Effector memory CD4-positive, alpha-beta T cell (primary cell): ENCODE results near the gene AJAP1.

ENCODE experiments used
- DNase-seq, 3 donors: peaks; one replicate each; pipeline ENCODE4 v3.0.0-alpha.2; 2020
- H3K27ac ChIP-seq: 2 replicates; pipeline ENCODE4 v1.7.0; 2013; ENCODE audit warnings: mild to moderate bottlenecking, low read length, moderate library complexity; ENCODE audit not compliant: insufficient read depth, poor library complexity, severe bottlenecking
- H3K27me3 ChIP-seq: replicated peaks from 2 replicates; pipeline ENCODE4 v1.7.0; 2013; ENCODE audit warnings: mild to moderate bottlenecking, low read length; ENCODE audit not compliant: insufficient read depth, control insufficient read depth, poor library complexity, severe bottlenecking
- H3K36me3 ChIP-seq: 2 replicates; pipeline ENCODE4 v1.7.0; 2013; ENCODE audit warnings: mild to moderate bottlenecking, low read length, moderate library complexity; ENCODE audit not compliant: control insufficient read depth, insufficient read depth
- H3K4me1 ChIP-seq: 2 replicates; pipeline ENCODE4 v1.7.0; 2013; ENCODE audit warnings: low read length, mild to moderate bottlenecking; ENCODE audit not compliant: control insufficient read depth, insufficient read depth, poor library complexity, severe bottlenecking
- H3K4me3 ChIP-seq: 2 replicates; pipeline ENCODE4 v1.7.0; 2013; ENCODE audit warnings: low read length, low read depth, mild to moderate bottlenecking; ENCODE audit not compliant: insufficient read depth, poor library complexity, severe bottlenecking
- H3K9me3 ChIP-seq: 2 replicates; pipeline ENCODE4 v1.7.0; 2013; ENCODE audit warnings: mild to moderate bottlenecking, low read length, moderate library complexity; ENCODE audit not compliant: control insufficient read depth

The AJAP1 gene

DNA sequence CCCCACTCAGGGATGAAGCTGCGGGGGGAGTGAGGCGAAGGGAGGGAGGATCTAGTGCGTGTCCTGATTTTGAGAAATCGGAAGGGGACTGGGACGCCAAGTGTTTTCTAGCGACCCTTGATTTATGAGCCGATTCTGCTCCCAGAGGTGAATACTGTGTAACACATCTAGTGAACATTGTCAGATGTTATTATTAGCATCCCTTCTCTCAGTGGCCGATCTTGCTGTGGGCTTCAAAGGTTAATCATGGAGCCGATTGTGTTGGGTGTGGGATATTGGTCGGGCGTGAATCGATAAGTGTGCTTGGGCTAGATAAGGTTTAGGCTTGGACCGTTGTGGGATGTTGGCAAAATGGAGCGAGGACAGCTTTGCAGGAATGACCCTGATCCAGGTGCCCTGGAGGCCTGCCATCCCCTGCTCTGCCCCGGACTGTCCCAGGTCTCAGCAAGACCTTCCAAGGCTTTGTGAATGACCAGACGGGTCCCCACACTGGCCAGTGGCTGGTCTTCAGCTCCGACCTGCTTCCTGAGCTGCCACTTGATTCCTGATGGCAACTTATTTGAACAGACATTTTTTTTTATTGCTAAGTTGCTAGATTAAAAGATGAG is 2.2 kb downstream of the AJAP1 start:
- Histone ChIP-seq H3K4me1 (peaks cover 3% of the 10 kb centered on the region), H3K36me3 (no peaks in the 10 kb centered on the region), H3K27me3 (peaks cover 26% of the 10 kb centered on the region), H3K27ac (no peak overlapping the region), H3K4me3 (no peak overlapping the region), H3K9me3 (no peaks in the 10 kb centered on the region)
- no peak for DNase-seq

DNA sequence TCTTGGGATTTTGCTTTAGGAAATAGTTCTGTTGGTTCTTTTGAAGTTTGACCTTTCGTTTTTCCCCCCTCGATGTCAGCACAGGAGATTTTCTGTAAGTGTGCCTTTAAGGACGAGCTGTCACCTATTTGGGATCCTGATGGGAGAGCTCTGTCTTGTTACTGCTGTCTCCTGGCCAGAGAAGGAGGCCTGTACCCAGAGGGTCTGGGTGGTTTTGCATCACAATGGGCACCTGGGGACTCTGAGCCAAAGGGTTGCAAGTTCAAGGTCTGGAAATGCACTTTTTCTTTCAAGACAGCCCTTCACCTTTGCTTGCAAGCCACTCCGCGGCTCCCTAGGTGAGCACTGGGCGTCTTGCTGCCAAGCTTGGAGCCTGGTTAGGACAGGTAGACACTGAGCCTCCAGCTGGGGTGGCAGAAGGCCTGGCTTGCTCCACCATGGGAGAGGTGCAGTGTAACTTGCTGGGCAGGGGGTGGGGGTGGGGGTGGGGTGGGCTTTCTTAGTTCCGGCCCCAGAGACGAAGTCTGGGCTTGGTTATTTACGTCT is 2.9 kb downstream of the AJAP1 start:
- no peaks in the 10 kb centered on the region for H3K9me3 ChIP-seq
- H3K27me3 ChIP-seq: peaks cover 26% of the 10 kb centered on the region
- no peak for DNase-seq
- H3K4me3 ChIP-seq: no peak overlapping the region
- peaks cover 3% of the 10 kb centered on the region for H3K4me1 ChIP-seq
- no peak overlapping the region for H3K27ac ChIP-seq
- H3K36me3 ChIP-seq: no peaks in the 10 kb centered on the region

DNA sequence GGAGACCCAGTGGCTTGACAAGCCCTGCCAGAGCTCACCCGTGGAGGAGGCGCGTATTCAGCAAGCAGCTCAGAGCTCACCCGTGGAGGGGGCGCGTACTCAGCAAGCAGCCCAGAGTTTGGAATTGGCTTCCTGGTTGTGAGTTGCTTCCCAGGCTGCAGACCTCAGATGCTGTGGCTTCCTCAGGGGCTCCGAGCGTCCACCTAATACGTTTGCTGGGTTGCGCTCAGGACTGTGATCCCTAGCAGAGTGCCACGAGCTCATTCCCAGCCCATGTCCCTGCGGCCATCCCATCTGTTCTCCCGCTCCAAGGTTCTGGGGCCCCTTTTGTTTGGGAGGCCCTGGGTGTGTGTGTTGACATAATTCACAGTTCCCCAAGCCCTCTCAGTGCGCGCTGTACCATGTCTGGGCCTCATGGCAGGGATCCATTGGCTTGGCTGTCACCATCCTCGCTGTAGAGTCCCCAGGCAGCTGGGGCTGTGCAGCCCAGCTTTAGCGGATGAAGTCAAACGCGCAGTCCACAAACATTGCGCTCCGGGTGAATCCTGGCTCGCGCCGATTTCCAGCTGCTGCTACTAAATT is 3.6 kb downstream of the AJAP1 start:
- H3K4me1 ChIP-seq: no peaks in the 10 kb centered on the region
- peaks cover 23% of the 10 kb centered on the region for H3K27me3 ChIP-seq
- no peak for DNase-seq

GRCh38 chr1:4658643-4659628 is 4.5 kb downstream of the AJAP1 start:
- DNase-seq: no peak
- Histone ChIP-seq H3K27ac (no peak overlapping the region), H3K4me1 (no peaks in the 10 kb centered on the region), H3K27me3 (peaks cover 15% of the 10 kb centered on the region), H3K36me3 (no peaks in the 10 kb centered on the region), H3K9me3 (no peaks in the 10 kb centered on the region), H3K4me3 (no peak overlapping the region)

More for the DNA sequence above, 3.6 kb downstream of the AJAP1 start:
- no peaks in the 10 kb centered on the region for H3K36me3 ChIP-seq
- no peak overlapping the region for H3K4me3 ChIP-seq
- no peaks in the 10 kb centered on the region for H3K9me3 ChIP-seq
- H3K27ac ChIP-seq: no peak overlapping the region

DNA sequence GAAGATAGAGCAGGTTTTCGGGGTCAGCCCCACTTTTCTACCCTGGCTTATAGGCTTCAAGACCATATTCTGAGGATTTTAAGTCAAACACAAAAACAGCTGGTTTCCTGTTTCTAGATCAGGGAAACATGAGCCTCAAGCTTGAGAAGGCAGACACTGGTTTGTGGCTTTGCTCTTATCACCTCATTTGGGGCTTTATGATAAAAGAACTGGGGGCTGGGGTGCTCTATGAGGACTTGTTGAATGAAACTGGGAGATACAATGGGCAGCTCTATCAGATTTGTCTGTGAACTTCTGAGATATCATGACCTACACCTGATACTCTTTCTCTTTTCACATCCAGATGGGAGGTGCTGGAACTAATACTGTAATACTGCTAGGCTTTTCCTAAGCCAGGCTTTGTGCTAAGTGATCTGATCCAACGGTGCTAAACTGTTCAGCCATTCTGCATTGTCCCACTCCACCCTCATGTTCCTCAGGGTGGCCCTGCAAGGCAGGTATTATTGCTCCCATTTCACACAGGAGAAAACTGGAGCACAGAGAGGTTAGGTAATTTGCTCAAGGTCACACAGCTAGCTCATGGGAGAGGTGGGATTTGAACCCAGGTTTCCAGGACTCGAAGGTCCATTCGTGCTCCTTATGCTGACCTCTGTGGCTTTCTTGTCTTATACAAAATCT is 6.6 kb downstream of the AJAP1 start:
- no peak overlapping the region for H3K4me3 ChIP-seq
- no peaks in the 10 kb centered on the region for H3K36me3 ChIP-seq
- H3K9me3 ChIP-seq: no peaks in the 10 kb centered on the region
- no peak for DNase-seq
- no peak overlapping the region for H3K27ac ChIP-seq
- H3K4me1 ChIP-seq: no peaks in the 10 kb centered on the region
- H3K27me3 ChIP-seq: peaks cover 9% of the 10 kb centered on the region

GRCh38 chr1:4661595-4661917 is 7.1 kb downstream of the AJAP1 start:
- Histone ChIP-seq H3K27me3 (peaks cover 9% of the 10 kb centered on the region), H3K4me1 (no peaks in the 10 kb centered on the region), H3K27ac (no peak overlapping the region), H3K9me3 (no peaks in the 10 kb centered on the region), H3K36me3 (no peaks in the 10 kb centered on the region), H3K4me3 (no peak overlapping the region)
- no peak for DNase-seq

DNA sequence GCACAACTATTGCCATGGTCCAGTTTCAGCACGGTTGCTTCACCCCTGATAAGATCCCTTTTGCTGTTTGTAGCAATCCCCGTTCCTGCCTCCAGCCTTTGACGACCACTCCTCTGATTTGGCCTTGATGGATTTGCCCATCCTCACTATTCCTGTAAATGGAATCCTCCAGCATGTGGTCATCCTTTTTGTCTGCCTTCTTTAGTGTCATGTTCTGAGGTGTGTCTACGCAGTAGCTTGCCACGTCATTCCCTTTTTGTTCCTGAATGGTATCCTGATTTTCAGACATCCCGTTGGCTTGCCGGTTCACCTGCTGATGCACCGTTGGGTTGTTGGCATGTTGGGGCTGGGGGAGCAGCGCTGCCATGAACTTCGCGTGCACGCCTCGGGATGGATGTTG is 7.8 kb downstream of the AJAP1 start:
- Histone ChIP-seq H3K9me3 (no peaks in the 10 kb centered on the region), H3K27me3 (peaks cover 7% of the 10 kb centered on the region)

GRCh38 chr1:4662723-4663122 is 8.3 kb downstream of the AJAP1 start:
- H3K4me3 ChIP-seq: no peak overlapping the region
- H3K36me3 ChIP-seq: no peaks in the 10 kb centered on the region
- no peak for DNase-seq
- peaks cover 4% of the 10 kb centered on the region for H3K27me3 ChIP-seq
- H3K9me3 ChIP-seq: no peaks in the 10 kb centered on the region
- H3K4me1 ChIP-seq: no peaks in the 10 kb centered on the region
- no peak overlapping the region for H3K27ac ChIP-seq

More for the DNA sequence above, 7.8 kb downstream of the AJAP1 start:
- no peak overlapping the region for H3K27ac ChIP-seq
- H3K36me3 ChIP-seq: no peaks in the 10 kb centered on the region
- H3K4me3 ChIP-seq: no peak overlapping the region
- no peak for DNase-seq
- no peaks in the 10 kb centered on the region for H3K4me1 ChIP-seq

DNA sequence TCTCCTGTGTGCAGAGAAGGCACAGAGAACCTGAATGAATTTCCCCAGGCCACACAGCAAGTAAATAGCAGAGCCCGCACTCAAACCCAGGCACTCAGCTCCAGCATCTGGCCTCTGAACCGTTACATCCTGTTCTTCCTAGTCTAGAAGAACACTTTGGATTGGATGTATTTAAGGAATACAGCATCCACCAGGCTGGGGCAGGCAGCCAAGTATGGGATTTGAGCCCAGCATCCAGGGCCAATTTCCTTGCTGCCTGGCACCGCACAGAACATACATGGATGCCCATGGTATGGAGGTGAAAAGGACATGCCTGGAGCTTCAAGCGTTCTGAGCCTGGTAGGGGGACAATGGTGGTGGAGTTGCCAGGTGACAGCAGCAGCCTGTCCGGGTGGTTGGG is 9.7 kb downstream of the AJAP1 start:
- DNase-seq: no peak
- Histone ChIP-seq H3K27me3 (peaks cover 4% of the 10 kb centered on the region), H3K4me1 (no peaks in the 10 kb centered on the region), H3K4me3 (no peak overlapping the region), H3K27ac (no peak overlapping the region), H3K36me3 (no peaks in the 10 kb centered on the region), H3K9me3 (no peaks in the 10 kb centered on the region)
